ACC112 (cell line): ENCODE data around the gene PHF12.

Experiments
- H2AFZ ChIP-seq: fragments of 200-600 bp; sonication (generic); one replicate; pipeline ENCODE4 v1.6.0; 2017; ENCODE audit warnings: antibody characterized with exemption, low read length; ENCODE audit not compliant: unreplicated experiment
- H3K27ac ChIP-seq: fragments of 200-600 bp; sonication (generic); 2 replicates; pipeline ENCODE4 v1.5.1; 2014; ENCODE audit warnings: low read depth, mild to moderate bottlenecking, antibody characterized with exemption, low read length, moderate library complexity
- H3K27me3 ChIP-seq: fragments of 200-600 bp; sonication (generic); 2 replicates; pipeline ENCODE4 v1.6.1; 2014; ENCODE audit warnings: mild to moderate bottlenecking, antibody characterized with exemption, low read length, moderate library complexity, mixed read lengths; ENCODE audit not compliant: insufficient read depth
- H3K36me3 ChIP-seq: fragments of 200-600 bp; sonication (generic); 2 replicates; pipeline ENCODE4 v1.6.1; 2016; ENCODE audit warnings: mild to moderate bottlenecking, antibody characterized with exemption, low read length, moderate library complexity, mixed read lengths; ENCODE audit not compliant: insufficient read depth
- H3K4me1 ChIP-seq: fragments of 200-600 bp; sonication (generic); one replicate; pipeline ENCODE4 v1.6.1; 2016; ENCODE audit warnings: low read length, mixed read lengths; ENCODE audit not compliant: insufficient read depth, unreplicated experiment, control insufficient read depth
- H3K4me3 ChIP-seq: fragments of 200-600 bp; sonication (generic); 2 replicates; pipeline ENCODE4 v1.5.1; 2014; ENCODE audit warnings: mild to moderate bottlenecking, low read depth, low read length
- H3K79me2 ChIP-seq: fragments of 200-600 bp; sonication (generic); one replicate; pipeline ENCODE4 v1.6.0; 2016; ENCODE audit warnings: low read length; ENCODE audit not compliant: control insufficient read depth, unreplicated experiment, insufficient read depth

Gene PHF12

GRCh38 chr17:28988475-28988874, 37.2 kb upstream of the PHF12 start:
- Histone ChIP-seq H2AFZ (no peak overlapping the region), H3K4me3 (no peak overlapping the region), H3K79me2 (no peaks in the 10 kb centered on the region), H3K4me1 (no peaks in the 10 kb centered on the region), H3K27me3 (peaks cover 31% of the 10 kb centered on the region), H3K27ac (no peak overlapping the region), H3K36me3 (no peaks in the 10 kb centered on the region)

GRCh38 chr17:28986714-28987655, 35.7 kb upstream of the PHF12 start:
- H3K27me3 ChIP-seq, result peaks cover 36% of the 10 kb centered on the region
- no peaks in the 10 kb centered on the region for H3K4me1 ChIP-seq
- H3K27ac ChIP-seq, result no peak overlapping the region
- no peaks in the 10 kb centered on the region for H3K79me2 ChIP-seq
- no peak overlapping the region for H2AFZ ChIP-seq
- H3K4me3 ChIP-seq, result no peak overlapping the region
- H3K36me3 ChIP-seq, result no peaks in the 10 kb centered on the region

- H3K27ac ChIP-seq, result no peak overlapping the region
- H3K79me2 ChIP-seq, result no peaks in the 10 kb centered on the region
- no peak overlapping the region for H3K4me3 ChIP-seq
- no peaks in the 10 kb centered on the region for H3K36me3 ChIP-seq
- H3K27me3 ChIP-seq, result peaks cover 36% of the 10 kb centered on the region
- H3K4me1 ChIP-seq, result no peaks in the 10 kb centered on the region
- no peak overlapping the region for H2AFZ ChIP-seq
These were observed 34.8 kb upstream of the PHF12 start for GRCh38 chr17:28985950-28986713.

GRCh38 chr17:28983286-28984230, 32.2 kb upstream of the PHF12 start:
- H3K36me3 ChIP-seq, result no peaks in the 10 kb centered on the region
- no peak overlapping the region for H2AFZ ChIP-seq
- no peaks in the 10 kb centered on the region for H3K4me1 ChIP-seq
- peaks cover 41% of the 10 kb centered on the region for H3K27me3 ChIP-seq
- H3K79me2 ChIP-seq, result no peaks in the 10 kb centered on the region
- H3K4me3 ChIP-seq, result no peak overlapping the region
- H3K27ac ChIP-seq, result no peak overlapping the region

- H3K27ac ChIP-seq, result no peak overlapping the region
These were observed 30.9 kb upstream of the PHF12 start for GRCh38 chr17:28982131-28982793.

GRCh38 chr17:28978356-28978964, 27.1 kb upstream of the PHF12 start:
- no peak overlapping the region for H2AFZ ChIP-seq
- H3K4me1 ChIP-seq, result no peaks in the 10 kb centered on the region
- H3K4me3 ChIP-seq, result no peak overlapping the region
- no peaks in the 10 kb centered on the region for H3K79me2 ChIP-seq
- no peak overlapping the region for H3K27ac ChIP-seq
- H3K36me3 ChIP-seq, result no peaks in the 10 kb centered on the region
- H3K27me3 ChIP-seq, result peaks cover 42% of the 10 kb centered on the region

More at GRCh38 chr17:28982131-28982793, 30.9 kb upstream of the PHF12 start:
- no peaks in the 10 kb centered on the region for H3K79me2 ChIP-seq
- H2AFZ ChIP-seq, result no peak overlapping the region
- H3K27me3 ChIP-seq, result peaks cover 53% of the 10 kb centered on the region
- H3K4me1 ChIP-seq, result no peaks in the 10 kb centered on the region
- H3K36me3 ChIP-seq, result no peaks in the 10 kb centered on the region
- no peak overlapping the region for H3K4me3 ChIP-seq

GRCh38 chr17:28977659-28978355, 26.5 kb upstream of the PHF12 start:
- no peaks in the 10 kb centered on the region for H3K36me3 ChIP-seq
- H3K79me2 ChIP-seq, result no peaks in the 10 kb centered on the region
- H3K4me1 ChIP-seq, result no peaks in the 10 kb centered on the region
- no peak overlapping the region for H2AFZ ChIP-seq
- no peak overlapping the region for H3K4me3 ChIP-seq
- H3K27me3 ChIP-seq, result peaks cover 44% of the 10 kb centered on the region
- no peak overlapping the region for H3K27ac ChIP-seq

GRCh38 chr17:28975646-28976045, 24.3 kb upstream of the PHF12 start:
- Histone ChIP-seq H2AFZ (no peak overlapping the region), H3K36me3 (no peaks in the 10 kb centered on the region), H3K27ac (no peak overlapping the region), H3K4me3 (no peak overlapping the region), H3K4me1 (no peaks in the 10 kb centered on the region), H3K79me2 (no peaks in the 10 kb centered on the region), H3K27me3 (peaks cover 58% of the 10 kb centered on the region)

GRCh38 chr17:28975031-28975430, 23.7 kb upstream of the PHF12 start:
- no peak overlapping the region for H2AFZ ChIP-seq
- no peak overlapping the region for H3K27ac ChIP-seq
- no peak overlapping the region for H3K4me3 ChIP-seq
- H3K36me3 ChIP-seq, result no peaks in the 10 kb centered on the region
- H3K79me2 ChIP-seq, result no peaks in the 10 kb centered on the region
- H3K27me3 ChIP-seq, result peaks cover 63% of the 10 kb centered on the region
- no peaks in the 10 kb centered on the region for H3K4me1 ChIP-seq
